ENCODE data around the gene SBF1. TPM values are rescaled to one million over a fixed set of nuclear protein-coding genes. Genes with fewer than 3 reads are reported as not detected.

The SBF1 gene
- total RNA-seq, 2 experiments from 2014 or later, result 211 to 221 TPM

Other genes starting within 250 kb of the SBF1 start
- gene TUBGCP6, start 230.0 kb downstream of the SBF1 start, total RNA-seq, result 10 to 100 TPM; 92.2 to 94.5 TPM
- gene HDAC10, start 223.8 kb downstream of the SBF1 start, total RNA-seq, result 100 to 1,000 TPM in 1 of 2 experiments, 10 to 100 TPM in 1; 99.1 to 111 TPM
- 1 to 10 TPM; 3.1 to 3.6 TPM for gene MAPK12, start 213.4 kb downstream of the SBF1 start, total RNA-seq
- 1 to 10 TPM; 7.9 to 8.5 TPM for gene MAPK11, start 204.7 kb downstream of the SBF1 start, total RNA-seq
- gene PLXNB2, start 167.4 kb downstream of the SBF1 start, total RNA-seq, result 10 to 100 TPM; 43.0 to 45.8 TPM
- 1 to 10 TPM; 8.8 to 9.5 TPM for gene DENND6B, start 148.0 kb downstream of the SBF1 start, total RNA-seq
- gene PPP6R2, start 131.7 kb downstream of the SBF1 start, total RNA-seq, result 10 to 100 TPM; 81.6 to 86.8 TPM
- 1 to 10 TPM; 6.5 to 6.7 TPM for gene ADM2, start 6.5 kb upstream of the SBF1 start, total RNA-seq
- not detected for gene MIOX, start 11.8 kb upstream of the SBF1 start, total RNA-seq
- 100 to 1,000 TPM; 128 to 141 TPM for gene LMF2, start 32.7 kb upstream of the SBF1 start, total RNA-seq
- 100 to 1,000 TPM; 126 TPM for gene NCAPH2, start 33.2 kb upstream of the SBF1 start, total RNA-seq
- 10 to 100 TPM in 1 of 2 experiments, 1 to 10 TPM in 1; 8.1 to 12.8 TPM for gene SCO2, start 50.6 kb upstream of the SBF1 start, total RNA-seq
- 10 to 100 TPM; 86.3 to 94.5 TPM for gene TYMP, start 55.0 kb upstream of the SBF1 start, total RNA-seq
- 10 to 100 TPM; 18.8 to 21.9 TPM for gene KLHDC7B, start 70.9 kb upstream of the SBF1 start, total RNA-seq
- 1 to 10 TPM in 1 of 2 experiments, under 1 TPM in 1; 0.79 to 1.1 TPM for gene SYCE3, start 87.9 kb upstream of the SBF1 start, total RNA-seq
- gene CPT1B, start 103.4 kb upstream of the SBF1 start, total RNA-seq, result 10 to 100 TPM; 85.2 to 95.4 TPM
- gene CHKB, start 107.8 kb upstream of the SBF1 start, total RNA-seq, result 100 to 1,000 TPM; 132 to 137 TPM
- gene MAPK8IP2, start 125.8 kb upstream of the SBF1 start, total RNA-seq, result under 1 TPM; 0.28 to 0.39 TPM
- gene ARSA, start 153.1 kb upstream of the SBF1 start, total RNA-seq, result 10 to 100 TPM; 65.2 to 65.4 TPM
- under 1 TPM in 1 of 2 experiments, not detected in 1; 0.06 TPM for gene SHANK3, start 197.8 kb upstream of the SBF1 start, total RNA-seq

Measured in activated naive CD8-positive, alpha-beta T cell treated with anti-CD3 and anti-CD28 coated beads, Interleukin-2, amount 10 ng/mL, durations not matched to agents 7 days and 5 days (primary cell).